Stomach smooth muscle (tissue), 2 donors: ENCODE data around the gene ANKS6.

Source experiments
- H3K27ac ChIP-seq: one replicate; pipeline ENCODE4 v1.7.0; 2013; ENCODE audit warnings: mild to moderate bottlenecking, low read length, inconsistent platforms
- H3K27me3 ChIP-seq, 2 donors: one replicate each; pipeline ENCODE4 v1.7.0; 2013; ENCODE audit warnings: low read length in 2 of 2; ENCODE audit not compliant: insufficient read depth in 2 of 2, control insufficient read depth in 1 of 2
- H3K36me3 ChIP-seq, 2 donors: one replicate each; pipeline ENCODE4 v1.7.0; 2013; ENCODE audit warnings: low read length in 2 of 2; ENCODE audit not compliant: control insufficient read depth in 2 of 2, insufficient read depth in 2 of 2
- H3K4me1 ChIP-seq: one replicate; pipeline ENCODE4 v1.7.0; 2013; ENCODE audit warnings: low read length; ENCODE audit not compliant: control insufficient read depth, insufficient read depth
- H3K4me3 ChIP-seq, 2 donors: one replicate each; pipeline ENCODE4 v1.7.0; 2013; ENCODE audit warnings: low read length in 2 of 2
- H3K9ac ChIP-seq, 2 donors: one replicate each; pipeline ENCODE4 v1.7.0; 2013; ENCODE audit warnings: low read length in 2 of 2, mild to moderate bottlenecking in 1 of 2
- H3K9me3 ChIP-seq, 2 donors: one replicate each; pipeline ENCODE4 v1.7.0; 2013; ENCODE audit warnings: low read length in 2 of 2; ENCODE audit not compliant: control insufficient read depth in 2 of 2
- donor health status: healthy.
- donor health status: Pancreatic carcinoma.

The ANKS6 gene

GRCh38 chr9:98805506-98806272 is 9.3 kb upstream of the ANKS6 start:
- Histone ChIP-seq H3K9ac (peak overlapping the region; percentile 67 to 73), H3K27me3 (no peaks in the 10 kb centered on the region), H3K9me3 (no peaks in the 10 kb centered on the region), H3K36me3 (no peaks in the 10 kb centered on the region), H3K4me3 (peak overlapping the region; percentile 32 to 83), H3K27ac (peak overlapping the region; percentile 97), H3K4me1 (peaks cover 43% of the 10 kb centered on the region)

DNA sequence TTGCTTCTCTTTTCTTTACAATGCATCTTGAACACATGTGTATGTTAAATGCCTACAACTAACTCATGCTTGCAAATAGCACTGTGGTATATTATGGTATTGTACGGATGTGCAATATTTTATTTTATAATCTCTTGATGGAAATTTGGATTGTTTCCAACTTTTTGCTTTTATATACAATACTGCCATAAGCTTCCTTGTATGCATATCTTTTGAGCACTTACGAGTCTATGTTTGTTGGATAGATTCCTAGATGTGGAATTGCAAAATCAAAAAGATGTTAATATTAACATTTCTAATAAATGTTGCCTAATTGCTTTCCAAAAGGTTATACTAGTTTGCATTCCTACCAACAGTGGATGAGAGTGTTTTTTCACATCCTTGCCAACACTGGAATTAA is 7.7 kb upstream of the ANKS6 start:
- H3K4me1 ChIP-seq: peaks cover 33% of the 10 kb centered on the region
- H3K36me3 ChIP-seq: no peaks in the 10 kb centered on the region
- no peaks in the 10 kb centered on the region for H3K27me3 ChIP-seq
- H3K4me3 ChIP-seq: no peak overlapping the region
- H3K9me3 ChIP-seq: no peaks in the 10 kb centered on the region
- no peak overlapping the region for H3K27ac ChIP-seq
- no peak overlapping the region for H3K9ac ChIP-seq

DNA sequence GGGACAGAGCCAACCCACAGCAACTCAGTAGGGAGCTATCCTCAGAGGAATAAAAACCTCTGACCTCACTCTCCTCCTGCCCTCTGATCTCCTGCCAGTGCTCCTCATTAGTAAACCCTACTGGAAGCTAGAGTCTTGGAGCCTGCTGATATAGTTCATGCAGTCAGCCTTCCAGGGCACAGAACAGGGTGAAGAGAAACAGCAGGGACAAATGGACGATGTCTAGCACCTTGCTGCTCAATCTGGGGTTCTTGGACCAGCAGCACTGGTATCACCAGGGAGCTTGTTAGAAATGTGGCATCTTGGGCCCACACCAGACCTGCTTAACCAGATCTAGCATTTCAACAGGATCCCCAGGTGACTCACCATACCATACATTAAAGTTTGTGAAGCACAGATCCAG is 5.6 kb upstream of the ANKS6 start:
- H3K36me3 ChIP-seq: no peaks in the 10 kb centered on the region
- H3K27ac ChIP-seq: peak overlapping the region; percentile 19
- no peak overlapping the region for H3K4me3 ChIP-seq
- no peak overlapping the region for H3K9ac ChIP-seq
- peaks cover 20% of the 10 kb centered on the region for H3K4me1 ChIP-seq
- no peaks in the 10 kb centered on the region for H3K9me3 ChIP-seq
- H3K27me3 ChIP-seq: no peaks in the 10 kb centered on the region

GRCh38 chr9:98801561-98801960 is 5.2 kb upstream of the ANKS6 start:
- Histone ChIP-seq H3K27me3 (no peaks in the 10 kb centered on the region), H3K4me1 (peaks cover 16% of the 10 kb centered on the region), H3K4me3 (no peak overlapping the region), H3K9ac (no peak overlapping the region), H3K27ac (peak overlapping the region; percentile 19), H3K36me3 (no peaks in the 10 kb centered on the region), H3K9me3 (no peaks in the 10 kb centered on the region)

- H3K27me3 ChIP-seq: no peaks in the 10 kb centered on the region
Observed at GRCh38 chr9:98798254-98798653, 1.9 kb upstream of the ANKS6 start.

GRCh38 chr9:98797491-98797890 is 1.1 kb upstream of the ANKS6 start:
- no peak overlapping the region for H3K27ac ChIP-seq
- H3K36me3 ChIP-seq: peaks cover 0 to 6% of the 10 kb centered on the region in 2 donors
- H3K27me3 ChIP-seq: no peaks in the 10 kb centered on the region
- H3K9me3 ChIP-seq: no peaks in the 10 kb centered on the region
- H3K4me3 ChIP-seq: no peak overlapping the region
- peaks cover 18% of the 10 kb centered on the region for H3K4me1 ChIP-seq
- no peak overlapping the region for H3K9ac ChIP-seq

More at GRCh38 chr9:98798254-98798653, 1.9 kb upstream of the ANKS6 start:
- Histone ChIP-seq H3K27ac (no peak overlapping the region), H3K9ac (no peak overlapping the region), H3K4me1 (peaks cover 18% of the 10 kb centered on the region), H3K4me3 (no peak overlapping the region), H3K36me3 (peaks cover 0 to 6% of the 10 kb centered on the region in 2 donors), H3K9me3 (no peaks in the 10 kb centered on the region)

DNA sequence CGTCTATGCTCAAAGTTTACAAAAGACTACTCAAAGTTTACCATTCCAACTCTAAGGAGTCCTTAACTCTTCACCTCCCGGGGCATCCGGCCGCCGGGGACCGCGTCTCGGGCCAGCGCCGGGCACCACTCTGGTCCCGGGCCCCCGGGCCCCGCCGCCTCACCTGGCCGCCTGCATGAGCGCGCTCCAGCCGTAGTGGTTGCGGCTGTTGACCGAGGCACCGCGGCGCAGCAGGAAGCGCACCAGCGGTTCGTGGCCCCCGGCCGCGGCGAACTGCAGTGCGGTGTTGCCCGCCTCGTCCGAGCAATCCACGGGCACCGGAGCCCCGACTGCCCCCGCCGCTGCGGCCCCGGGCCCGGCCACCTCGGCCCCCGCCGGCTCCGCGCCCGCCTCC is 388 bp downstream of the ANKS6 start:
- H3K9ac ChIP-seq: peak overlapping the region; percentile 51 to 63
- H3K9me3 ChIP-seq: no peaks in the 10 kb centered on the region
- peaks cover 28% of the 10 kb centered on the region for H3K4me1 ChIP-seq
- H3K27ac ChIP-seq: no peak overlapping the region
- H3K27me3 ChIP-seq: no peaks in the 10 kb centered on the region
- peaks cover 0 to 6% of the 10 kb centered on the region in 2 donors for H3K36me3 ChIP-seq
- H3K4me3 ChIP-seq: peak overlapping the region; percentile 69 to 76

DNA sequence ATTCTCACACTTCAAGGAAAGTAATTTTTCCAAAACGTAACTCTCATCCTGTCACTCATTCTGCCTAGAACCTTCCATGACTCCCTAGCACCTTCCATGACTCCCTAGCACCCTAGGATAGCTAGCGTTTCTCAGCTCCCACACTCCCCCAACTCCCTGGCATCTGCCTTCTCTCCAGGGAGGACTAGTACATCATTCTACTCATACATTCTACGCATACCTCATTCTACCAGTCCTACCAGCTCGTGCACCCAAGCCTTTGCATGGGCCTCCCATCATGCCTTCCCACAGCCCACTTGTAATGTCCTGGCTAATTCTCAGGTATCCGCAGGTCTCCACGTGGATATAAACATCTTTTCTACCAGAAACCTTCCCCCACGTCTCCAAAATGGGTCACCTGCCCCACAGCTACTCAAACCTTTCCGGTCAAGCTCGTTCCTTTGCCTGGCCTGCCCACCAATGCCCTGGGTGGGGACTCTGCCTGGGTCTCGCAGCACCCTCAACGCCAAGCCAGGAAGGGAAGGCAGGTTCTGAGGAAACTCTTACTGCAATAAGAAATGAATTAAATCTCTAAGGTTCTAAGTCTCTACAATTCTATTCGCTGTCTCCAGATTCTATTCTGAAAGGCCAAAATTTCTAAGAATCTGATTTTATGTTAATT is 930 bp downstream of the ANKS6 start:
- Histone ChIP-seq H3K9ac (peak overlapping the region; percentile 51 to 63), H3K36me3 (peaks cover 0 to 6% of the 10 kb centered on the region in 2 donors), H3K27me3 (no peaks in the 10 kb centered on the region), H3K27ac (no peak overlapping the region), H3K4me3 (peak overlapping the region; percentile 69 to 76), H3K9me3 (no peaks in the 10 kb centered on the region), H3K4me1 (peaks cover 31% of the 10 kb centered on the region)

- Histone ChIP-seq H3K4me3 (peak overlapping the region in 1 of 2 donors; percentile 76), H3K27ac (no peak overlapping the region), H3K4me1 (peaks cover 29% of the 10 kb centered on the region), H3K9ac (peak overlapping the region in 1 of 2 donors; percentile 36), H3K9me3 (no peaks in the 10 kb centered on the region), H3K36me3 (peaks cover 2 to 8% of the 10 kb centered on the region in 2 donors), H3K27me3 (no peaks in the 10 kb centered on the region)
Observed at GRCh38 chr9:98794802-98795201, 1.6 kb downstream of the ANKS6 start.

DNA sequence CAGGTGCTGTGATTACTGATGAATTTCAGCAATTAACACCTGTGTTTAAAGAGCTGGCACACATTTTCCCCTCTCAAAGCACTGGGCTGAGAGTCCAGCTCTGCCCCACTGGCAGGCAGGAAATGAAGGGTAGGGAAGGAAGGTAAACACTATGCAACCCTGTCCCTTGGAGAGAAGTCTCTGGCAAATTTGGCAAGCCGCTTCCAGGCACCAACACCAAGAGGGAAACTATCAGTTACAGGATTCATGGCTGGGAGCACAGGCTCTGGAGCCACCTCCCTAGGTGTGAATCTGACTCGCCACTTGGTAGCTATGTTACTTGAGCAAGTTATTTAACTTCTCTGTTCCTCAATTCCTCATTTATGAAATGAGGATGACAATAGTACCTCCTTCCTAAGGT is 3.3 kb downstream of the ANKS6 start:
- peaks cover 8 to 18% of the 10 kb centered on the region in 2 donors for H3K36me3 ChIP-seq
- H3K4me1 ChIP-seq: peaks cover 28% of the 10 kb centered on the region
- no peak overlapping the region for H3K9ac ChIP-seq
- H3K9me3 ChIP-seq: no peaks in the 10 kb centered on the region
- no peak overlapping the region for H3K4me3 ChIP-seq
- no peaks in the 10 kb centered on the region for H3K27me3 ChIP-seq
- H3K27ac ChIP-seq: no peak overlapping the region
